MM.1S (cell line): ENCODE results near the gene RSPH1.

Source experiments
- CTCF ChIP-seq: fragments of 300-600 bp; sonication (generic); IDR thresholded peaks from 2 replicates; pipeline ENCODE4 v1.5.1; 2016; ENCODE audit warnings: antibody characterized with exemption, low read length, mixed read lengths
- EZH2phosphoT487 ChIP-seq: fragments of 300-600 bp; sonication (generic); IDR thresholded peaks from 2 replicates; pipeline ENCODE4 v1.6.1; 2018; ENCODE audit warnings: antibody characterized with exemption, low read length

GRCh38 chr21:42432695-42433094 is 63.3 kb downstream of the RSPH1 start:
- no peak for TF ChIP-seq CTCF
- TF ChIP-seq EZH2phosphoT487: no peak
